CD4-positive, alpha-beta T cell treated with Interleukin-6 at 100 ng/mL for 8 hours (primary cell): ENCODE data around the gene GRIN2C.

Experiments
- DNase-seq: peaks from one replicate; pipeline ENCODE4 v3.0.0-alpha.2; 2020; ENCODE audit warnings: mixed read lengths, low spot score

The GRIN2C gene

GRCh38 chr17:74821655-74822334, 37.9 kb downstream of the GRIN2C start:
- no peak for DNase-seq

DNA sequence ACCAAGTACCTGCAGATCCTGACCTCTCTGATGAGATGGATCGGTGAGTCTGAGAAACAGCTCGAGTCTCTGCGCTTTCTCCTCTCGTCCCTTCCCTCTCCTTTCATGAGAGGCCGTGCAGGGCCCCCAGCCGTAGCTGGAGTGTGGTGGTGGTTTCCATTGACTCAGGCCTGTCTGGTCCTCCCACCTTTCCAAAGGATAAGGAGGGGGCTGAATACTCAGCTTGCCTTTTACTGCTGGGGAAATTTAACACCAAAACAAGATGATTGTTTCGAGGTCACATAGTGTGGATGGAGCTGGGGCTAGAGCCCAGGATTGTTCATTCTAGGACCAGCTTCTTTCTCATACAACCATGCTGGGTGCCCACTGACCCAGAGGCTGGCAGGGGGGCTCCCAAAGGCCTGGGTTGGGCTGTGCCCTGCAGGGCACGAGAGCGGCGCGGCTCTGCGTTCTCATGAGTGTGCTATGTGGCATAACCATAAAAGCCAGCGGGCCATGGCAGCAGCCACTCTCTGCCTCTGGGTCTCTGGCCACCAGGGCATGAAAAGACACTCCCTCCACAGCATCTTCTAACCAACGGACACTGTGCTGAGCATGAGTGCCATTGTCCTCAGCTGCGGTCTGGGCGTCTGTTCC, 39.8 kb downstream of the GRIN2C start:
- no peak for DNase-seq

- no peak for DNase-seq
Measured at GRCh38 chr17:74818291-74818938, 41.3 kb downstream of the GRIN2C start.

DNA sequence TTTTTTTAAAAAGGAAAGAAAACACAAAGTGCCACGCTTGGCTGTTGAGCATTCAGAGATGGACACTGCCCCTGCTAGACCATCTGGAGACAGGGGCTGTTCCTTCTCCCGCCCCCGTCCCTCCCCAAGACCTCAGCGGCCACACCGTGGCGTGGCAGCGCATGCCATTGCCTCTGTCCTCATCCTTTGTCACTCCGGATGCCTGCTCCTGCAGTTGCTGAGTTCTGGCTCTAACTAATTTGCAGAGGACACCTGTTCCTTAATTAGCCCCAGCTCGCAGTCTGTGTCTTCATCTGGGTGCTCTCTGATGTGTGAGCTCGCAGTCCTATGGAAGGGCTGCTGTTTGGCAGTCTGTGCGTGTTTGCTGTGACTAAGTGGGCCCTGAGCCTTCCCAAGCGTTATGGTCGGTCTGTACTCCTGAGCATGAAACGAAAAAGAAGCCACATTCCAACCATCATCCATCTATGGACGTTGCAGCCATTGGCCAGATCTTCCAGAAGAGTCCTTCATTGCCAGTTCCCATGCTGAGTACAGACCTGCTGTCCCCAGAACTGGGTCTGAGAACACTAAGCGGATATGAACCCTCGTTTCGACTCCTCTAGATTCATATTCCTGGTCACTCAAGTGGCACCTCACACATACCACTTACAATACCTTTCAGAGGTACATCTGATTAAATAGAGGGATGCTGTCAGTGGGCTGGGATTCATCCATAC, 42.6 kb downstream of the GRIN2C start:
- DNase-seq: no peak

DNA sequence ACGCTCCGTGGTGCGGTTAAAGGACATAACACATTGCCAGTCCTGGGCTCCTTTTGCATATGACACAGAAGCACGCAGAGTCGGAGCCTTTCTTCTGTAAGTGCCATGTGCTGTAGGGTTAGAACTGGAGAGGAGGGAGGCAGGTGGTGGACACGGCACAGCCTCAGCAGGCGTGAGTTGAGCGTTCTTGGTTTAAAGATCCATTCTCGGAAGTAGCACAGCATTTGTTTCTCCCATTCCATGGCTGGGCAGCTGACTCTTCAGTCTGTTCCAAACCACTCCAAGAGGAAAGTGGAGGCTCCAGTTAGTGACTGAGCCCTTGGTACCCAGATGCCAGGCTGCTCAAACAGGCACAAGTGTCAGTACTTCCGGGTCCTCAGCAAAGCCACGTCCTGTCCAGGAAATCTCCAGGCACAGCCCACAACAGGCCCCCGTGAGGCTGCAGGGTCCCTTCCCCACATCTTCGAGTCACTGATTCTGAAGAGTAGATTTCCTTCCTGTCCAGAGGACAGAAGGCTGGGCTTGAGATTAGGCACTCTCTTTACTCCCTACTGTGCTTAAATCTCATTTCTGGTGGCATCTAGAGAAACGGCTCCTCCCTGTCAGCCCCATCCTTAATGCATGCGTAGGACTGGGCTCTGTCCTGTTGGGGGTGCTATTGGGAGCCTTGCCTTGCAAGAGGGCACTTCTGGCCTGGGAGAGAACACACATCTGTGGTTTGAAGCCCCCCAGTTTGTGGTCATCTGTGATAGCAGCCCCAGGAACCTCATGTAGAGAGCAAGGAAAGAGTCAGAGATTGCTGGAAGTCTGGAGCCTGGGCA, 43.9 kb downstream of the GRIN2C start:
- DNase-seq: no peak

GRCh38 chr17:74815067-74815466, 44.6 kb downstream of the GRIN2C start:
- no peak for DNase-seq

- DNase-seq: no peak
Measured at GRCh38 chr17:74814453-74814852, 45.2 kb downstream of the GRIN2C start.

GRCh38 chr17:74812109-74813009, 47.3 kb downstream of the GRIN2C start:
- no peak for DNase-seq

- no peak for DNase-seq
Measured at GRCh38 chr17:74810699-74811485, 48.8 kb downstream of the GRIN2C start.

- no peak for DNase-seq
Measured at GRCh38 chr17:74808714-74809430, 50.8 kb downstream of the GRIN2C start.

GRCh38 chr17:74807925-74808324, 51.8 kb downstream of the GRIN2C start:
- DNase-seq: no peak

- DNase-seq: no peak
Measured at GRCh38 chr17:74807441-74807840, 52.2 kb downstream of the GRIN2C start.

- DNase-seq: no peak
Measured at GRCh38 chr17:74806334-74806733, 53.4 kb downstream of the GRIN2C start.

GRCh38 chr17:74805591-74805991, 54.1 kb downstream of the GRIN2C start:
- no peak for DNase-seq

DNA sequence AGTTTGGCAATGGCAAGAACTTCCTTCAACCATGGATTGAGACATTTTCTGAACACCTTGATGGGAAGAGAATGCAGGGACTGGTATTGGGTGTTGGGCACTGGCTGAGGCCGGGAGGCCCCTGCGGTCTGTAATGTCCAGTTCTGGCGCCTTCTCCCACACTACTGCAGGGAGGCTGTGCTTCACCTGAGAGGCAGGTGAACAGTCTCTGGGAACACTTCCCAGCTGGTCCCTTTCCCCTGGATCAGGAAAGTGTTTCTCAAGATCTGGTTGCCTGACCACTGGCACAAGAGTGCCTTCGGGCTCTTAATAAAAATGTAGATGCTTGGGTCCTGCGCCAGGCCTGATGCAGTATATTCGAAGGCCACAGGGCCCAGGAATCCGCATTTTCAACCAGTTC, 55.0 kb downstream of the GRIN2C start:
- DNase-seq: no peak

- DNase-seq: no peak
Measured at GRCh38 chr17:74803971-74804370, 55.7 kb downstream of the GRIN2C start.

GRCh38 chr17:74803388-74803930, 56.2 kb downstream of the GRIN2C start:
- DNase-seq: no peak

- DNase-seq: no peak
Measured at GRCh38 chr17:74801896-74802295, 57.8 kb downstream of the GRIN2C start.

DNA sequence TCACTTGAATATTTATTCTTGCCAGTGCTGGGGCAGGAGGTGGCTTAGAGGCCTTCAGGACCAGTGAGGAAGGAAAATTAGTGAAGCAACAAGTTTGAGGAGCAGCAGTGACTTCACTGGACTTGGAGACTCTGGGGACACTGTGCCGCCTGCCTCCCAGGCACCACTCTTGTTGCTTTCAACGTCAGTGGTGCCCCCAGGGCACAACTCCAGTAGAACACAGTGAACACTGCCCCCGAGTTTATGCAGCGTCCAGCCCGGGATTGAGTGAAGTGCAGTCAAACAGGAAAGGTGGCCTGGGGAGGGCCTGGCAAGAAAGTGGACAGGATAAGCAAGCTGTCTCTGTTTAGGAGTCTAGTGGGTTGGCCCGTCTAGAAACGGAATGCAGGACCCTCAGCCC, 59.2 kb downstream of the GRIN2C start:
- DNase-seq: no peak
